ENCODE measurements around the gene E2F2. TPM values are rescaled to one million over a fixed set of nuclear protein-coding genes. Genes with fewer than 3 reads are reported as not detected.

E2F2 gene
- total and polyA plus RNA-seq, 2 of the 13 experiments (the other 11 are each of a cell fraction or from before 2014, with no cell fraction given), result 0.65 to 6.6 TPM

DNA sequence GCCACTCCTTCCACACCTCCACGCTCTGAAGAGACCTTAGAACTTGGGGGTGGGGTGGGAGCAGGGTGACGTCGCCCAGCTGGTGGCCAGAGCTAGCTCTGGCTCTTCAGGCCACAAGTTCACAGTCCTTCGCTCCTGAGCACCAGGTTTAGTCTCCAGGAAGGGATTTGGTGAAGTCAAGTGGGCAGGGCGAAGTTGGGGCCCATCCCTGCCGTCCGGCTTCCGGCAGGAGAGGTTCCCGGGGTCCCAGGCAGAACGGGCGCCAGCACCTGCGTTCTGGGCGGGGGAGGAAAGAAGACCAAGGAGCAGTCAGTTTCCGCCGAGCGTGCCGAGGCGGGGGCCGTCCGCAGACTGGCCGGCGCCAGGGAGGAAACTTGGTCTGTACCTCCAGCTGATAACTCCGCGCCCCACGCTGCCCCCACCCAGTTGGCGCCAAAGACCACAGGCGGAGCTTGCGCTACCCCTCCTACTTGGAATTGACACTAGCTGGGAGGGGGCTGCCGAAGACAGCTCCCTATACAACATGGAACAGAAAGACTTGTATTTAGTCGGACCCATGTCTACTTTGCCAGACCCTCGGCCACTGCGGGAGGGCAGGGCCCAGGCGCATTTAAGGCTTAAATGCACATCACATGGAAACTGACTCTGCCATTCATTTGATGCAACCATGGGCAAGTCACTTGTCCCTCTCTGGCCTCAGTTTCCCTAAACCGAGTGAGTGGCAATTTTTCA, 27.3 kb upstream of the E2F2 start (continued):
- TF ChIP-seq USF2 (IDR thresholded peaks at IDR 0.05; ENCODE audit: low read depth, low read length) (no peak), USF2 (CRISPR knock-in tag; IDR thresholded peaks at IDR 0.05; ENCODE audit: borderline replicate concordance) (peak; percentile 32; the same call in 1 of the 2 replicates), TARDBP (CRISPR knock-in tag; IDR thresholded peaks at IDR 0.05) (peak; percentile 59; the same call in 1 of the 2 replicates), PITX1 (CRISPR knock-in tag; IDR thresholded peaks at IDR 0.05) (peak; percentile 59), CBFB (CRISPR knock-in tag; IDR thresholded peaks at IDR 0.05) (peak; percentile 52; the same call in 1 of the 2 replicates), ZNF550 (CRISPR knock-in tag; IDR thresholded peaks at IDR 0.05; ENCODE audit: borderline replicate concordance) (peak; percentile 87; the same call in 1 of the 2 replicates), ZNF710 (CRISPR knock-in tag; IDR thresholded peaks at IDR 0.05; ENCODE audit: borderline replicate concordance) (peak; percentile 80; the same call in 1 of the 2 replicates), MED8 (CRISPR knock-in tag; IDR thresholded peaks at IDR 0.05; ENCODE audit: insufficient replicate concordance) (peak; percentile 97), STAG1 (CRISPR knock-in tag; IDR thresholded peaks at IDR 0.05) (peak; percentile 2; the same call in 1 of the 2 replicates), FOXO1 (CRISPR knock-in tag; IDR thresholded peaks at IDR 0.05) (peak; percentile 19; the same call in 1 of the 2 replicates), SP1 (IDR thresholded peaks at IDR 0.05) (no peak), SP1 (CRISPR knock-in tag; IDR thresholded peaks at IDR 0.05) (0 out of 2 replicates have a peak, but pooled peaks have one; percentile 12), ZNF124 (CRISPR knock-in tag; IDR thresholded peaks at IDR 0.05) (peak; percentile 63; the same call in 1 of the 2 replicates), ZNF292 (CRISPR knock-in tag; IDR thresholded peaks at IDR 0.05; ENCODE audit: borderline replicate concordance, low read depth) (no peak; the same call in 1 of the 2 replicates), ELF4 (CRISPR knock-in tag; IDR thresholded peaks at IDR 0.05; ENCODE audit: borderline replicate concordance) (peak; percentile 60), ZNF775 (CRISPR knock-in tag; IDR thresholded peaks at IDR 0.05; ENCODE audit: borderline replicate concordance) (no peak), RFX5 (IDR thresholded peaks at IDR 0.05; ENCODE audit: low read depth, low read length) (0 out of 2 replicates have a peak, but pooled peaks have one; percentile 10), MZF1 (CRISPR knock-in tag; IDR thresholded peaks at IDR 0.05; ENCODE audit: borderline replicate concordance) (no peak), BORCS8-MEF2B (CRISPR knock-in tag; IDR thresholded peaks at IDR 0.05) (peak; percentile 79), TAF1 (CRISPR knock-in tag; IDR thresholded peaks at IDR 0.05) (peak; percentile 63)
- TF ChIP-seq, protein P1, sequence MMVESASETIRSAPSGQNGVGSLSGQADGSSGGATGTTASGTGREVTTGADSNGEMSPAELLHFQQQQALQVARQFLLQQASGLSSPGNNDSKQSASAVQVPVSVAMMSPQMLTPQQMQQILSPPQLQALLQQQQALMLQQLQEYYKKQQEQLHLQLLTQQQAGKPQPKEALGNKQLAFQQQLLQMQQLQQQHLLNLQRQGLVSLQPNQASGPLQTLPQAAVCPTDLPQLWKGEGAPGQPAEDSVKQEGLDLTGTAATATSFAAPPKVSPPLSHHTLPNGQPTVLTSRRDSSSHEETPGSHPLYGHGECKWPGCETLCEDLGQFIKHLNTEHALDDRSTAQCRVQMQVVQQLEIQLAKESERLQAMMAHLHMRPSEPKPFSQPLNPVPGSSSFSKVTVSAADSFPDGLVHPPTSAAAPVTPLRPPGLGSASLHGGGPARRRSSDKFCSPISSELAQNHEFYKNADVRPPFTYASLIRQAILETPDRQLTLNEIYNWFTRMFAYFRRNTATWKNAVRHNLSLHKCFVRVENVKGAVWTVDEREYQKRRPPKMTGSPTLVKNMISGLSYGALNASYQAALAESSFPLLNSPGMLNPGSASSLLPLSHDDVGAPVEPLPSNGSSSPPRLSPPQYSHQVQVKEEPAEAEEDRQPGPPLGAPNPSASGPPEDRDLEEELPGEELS (CRISPR knock-in tag; IDR thresholded peaks at IDR 0.05), result peak; percentile 76
- TF ChIP-seq, protein P2, sequence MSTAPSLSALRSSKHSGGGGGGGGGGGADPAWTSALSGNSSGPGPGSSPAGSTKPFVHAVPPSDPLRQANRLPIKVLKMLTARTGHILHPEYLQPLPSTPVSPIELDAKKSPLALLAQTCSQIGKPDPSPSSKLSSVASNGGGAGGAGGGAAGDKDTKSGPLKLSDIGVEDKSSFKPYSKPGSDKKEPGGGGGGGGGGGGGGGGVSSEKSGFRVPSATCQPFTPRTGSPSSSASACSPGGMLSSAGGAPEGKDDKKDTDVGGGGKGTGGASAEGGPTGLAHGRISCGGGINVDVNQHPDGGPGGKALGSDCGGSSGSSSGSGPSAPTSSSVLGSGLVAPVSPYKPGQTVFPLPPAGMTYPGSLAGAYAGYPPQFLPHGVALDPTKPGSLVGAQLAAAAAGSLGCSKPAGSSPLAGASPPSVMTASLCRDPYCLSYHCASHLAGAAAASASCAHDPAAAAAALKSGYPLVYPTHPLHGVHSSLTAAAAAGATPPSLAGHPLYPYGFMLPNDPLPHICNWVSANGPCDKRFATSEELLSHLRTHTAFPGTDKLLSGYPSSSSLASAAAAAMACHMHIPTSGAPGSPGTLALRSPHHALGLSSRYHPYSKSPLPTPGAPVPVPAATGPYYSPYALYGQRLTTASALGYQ (CRISPR knock-in tag; IDR thresholded peaks at IDR 0.05), result peak; percentile 43; the same call in 1 of the 2 replicates

Measured in HepG2 (cell line).